ENCODE results near the gene DCLK1.

DNA sequence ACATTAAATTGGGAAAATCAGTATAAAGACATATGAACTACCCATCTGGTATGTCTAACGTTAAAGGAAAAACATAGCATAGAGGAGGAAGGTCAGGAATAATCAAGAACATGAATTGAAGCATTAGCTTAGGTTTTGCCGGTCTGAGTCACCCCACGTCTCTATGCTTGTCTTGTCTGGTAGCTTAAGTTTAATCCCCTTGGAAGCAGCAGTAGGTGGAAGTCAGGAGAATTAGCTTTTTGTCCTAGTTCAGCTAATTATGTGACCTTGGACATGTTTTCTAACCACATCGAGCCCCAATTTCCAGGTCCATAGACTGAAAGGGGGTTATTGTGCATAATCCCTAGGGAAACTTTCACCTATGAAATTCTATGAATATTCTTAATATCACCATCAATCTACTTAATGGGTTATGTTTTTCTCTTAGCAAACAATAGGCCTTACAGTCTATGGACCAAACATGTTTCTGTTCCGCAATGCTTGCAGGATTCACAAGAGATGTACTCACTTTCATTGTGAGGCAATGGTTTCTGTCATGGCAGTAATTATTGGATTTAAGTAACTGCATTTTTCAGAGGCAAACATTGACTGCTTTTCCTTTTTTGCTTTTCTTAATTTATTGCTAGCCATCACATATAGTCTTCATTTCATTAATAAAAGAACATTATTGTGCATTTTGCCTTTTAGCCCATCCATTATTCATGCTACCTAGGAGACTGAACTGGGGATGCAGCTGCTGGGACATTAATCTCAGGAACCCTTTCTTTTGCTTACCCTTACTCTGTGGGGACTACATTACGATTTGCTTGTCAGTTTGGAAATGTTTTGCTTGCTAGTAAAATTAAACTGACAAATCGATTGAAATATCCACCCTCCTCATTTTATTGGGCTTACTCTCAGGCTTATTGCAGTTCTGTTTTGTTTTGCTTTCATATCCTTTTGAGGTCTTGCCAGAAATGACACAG lies 349.9 kb downstream of the DCLK1 start:
- TF ChIP-seq EZH2 (IDR thresholded peaks at IDR 0.05; ENCODE audit: insufficient read depth, poor library complexity, severe bottlenecking) = no peak
- no peak for TF ChIP-seq EZH2phosphoT487 (IDR thresholded peaks at IDR 0.05; ENCODE audit: insufficient read depth, low read depth)
